Glutamatergic neuron (in vitro differentiated cells): ENCODE results near the gene MMS19. TPM values are rescaled to one million over a fixed set of nuclear protein-coding genes. Genes with fewer than 3 reads are reported as not detected.
"Not testable (repeated sequence)": the region's sequence is repeated elsewhere in the genome, so short reads cannot be mapped to it uniquely, and the experiment has no call there.

Source experiments
- DNase-seq: peaks from one replicate; pipeline ENCODE4 v3.0.0; 2022
- H3K27ac Mint-ChIP-seq: one replicate; pipeline ENCODE4 v1.8.0; 2020; ENCODE audit warnings: mild to moderate bottlenecking, mixed read lengths, inconsistent platforms; ENCODE audit not compliant: unreplicated experiment
- H3K27me3 Mint-ChIP-seq: one replicate; pipeline ENCODE4 v1.8.0; 2020; ENCODE audit warnings: mild to moderate bottlenecking, moderate library complexity, mixed read lengths, inconsistent platforms; ENCODE audit not compliant: unreplicated experiment
- H3K36me3 Mint-ChIP-seq: one replicate; pipeline ENCODE4 v1.8.0; 2020; ENCODE audit warnings: mild to moderate bottlenecking, mixed read lengths, inconsistent platforms; ENCODE audit not compliant: unreplicated experiment
- H3K4me1 Mint-ChIP-seq: one replicate; pipeline ENCODE4 v1.8.0; 2020; ENCODE audit warnings: mild to moderate bottlenecking, low read depth, mixed read lengths, inconsistent platforms; ENCODE audit not compliant: unreplicated experiment
- H3K4me3 Mint-ChIP-seq: one replicate; pipeline ENCODE4 v1.8.0; 2020; ENCODE audit warnings: mild to moderate bottlenecking, mixed read lengths, inconsistent platforms; ENCODE audit not compliant: unreplicated experiment
- H3K9me3 Mint-ChIP-seq: one replicate; pipeline ENCODE4 v1.8.0; 2020; ENCODE audit warnings: mild to moderate bottlenecking, moderate library complexity, mixed read lengths, inconsistent platforms; ENCODE audit not compliant: unreplicated experiment
- total RNA-seq: library from RNA; stranded (reverse); fragmentation: NEBNext Ultra II Directional; extraction: Animal tissue kit (Norgen Biotek cat#: 25700); gene quantifications from one replicate; pipeline ENCODE4 v1.2.1, GENCODE V29; 2021; ENCODE audit not compliant: unreplicated experiment
- TF ChIP-seq, protein P1 (sequence below): fragments of 200-600 bp; sonication (generic); IDR thresholded peaks from one replicate; pipeline ENCODE4 v1.5.0; 2021; ENCODE audit not compliant: partially characterized antibody, unreplicated experiment

The MMS19 gene
- total RNA-seq, 1 donor from 2014 or later, result 139 TPM

DNA sequence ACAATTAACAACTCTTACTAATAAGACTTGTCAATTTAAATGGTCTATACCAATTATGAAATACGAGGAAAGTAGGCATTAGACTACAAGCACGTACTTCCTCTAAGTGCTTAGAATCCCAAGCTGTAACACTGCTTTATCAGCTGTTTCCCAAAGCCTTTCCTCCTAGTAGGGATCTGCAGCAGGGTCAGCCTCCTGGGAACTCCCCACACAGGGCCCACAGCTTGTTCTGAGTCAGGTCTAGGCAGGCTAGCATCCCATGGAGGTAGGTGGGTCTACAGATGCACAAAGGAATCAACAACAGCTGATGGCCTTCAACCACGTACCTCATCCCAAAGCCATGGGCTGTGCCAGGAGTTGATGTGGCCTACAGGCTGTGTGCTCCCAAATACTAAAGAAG lies 14.7 kb downstream of the MMS19 start:
- H3K4me1 Mint-ChIP-seq, result peaks cover 4% of the 10 kb centered on the region
- no peaks in the 10 kb centered on the region for H3K27me3 Mint-ChIP-seq
- H3K36me3 Mint-ChIP-seq, result no peaks in the 10 kb centered on the region
- H3K27ac Mint-ChIP-seq, result no peak overlapping the region
- TF ChIP-seq, protein P1, sequence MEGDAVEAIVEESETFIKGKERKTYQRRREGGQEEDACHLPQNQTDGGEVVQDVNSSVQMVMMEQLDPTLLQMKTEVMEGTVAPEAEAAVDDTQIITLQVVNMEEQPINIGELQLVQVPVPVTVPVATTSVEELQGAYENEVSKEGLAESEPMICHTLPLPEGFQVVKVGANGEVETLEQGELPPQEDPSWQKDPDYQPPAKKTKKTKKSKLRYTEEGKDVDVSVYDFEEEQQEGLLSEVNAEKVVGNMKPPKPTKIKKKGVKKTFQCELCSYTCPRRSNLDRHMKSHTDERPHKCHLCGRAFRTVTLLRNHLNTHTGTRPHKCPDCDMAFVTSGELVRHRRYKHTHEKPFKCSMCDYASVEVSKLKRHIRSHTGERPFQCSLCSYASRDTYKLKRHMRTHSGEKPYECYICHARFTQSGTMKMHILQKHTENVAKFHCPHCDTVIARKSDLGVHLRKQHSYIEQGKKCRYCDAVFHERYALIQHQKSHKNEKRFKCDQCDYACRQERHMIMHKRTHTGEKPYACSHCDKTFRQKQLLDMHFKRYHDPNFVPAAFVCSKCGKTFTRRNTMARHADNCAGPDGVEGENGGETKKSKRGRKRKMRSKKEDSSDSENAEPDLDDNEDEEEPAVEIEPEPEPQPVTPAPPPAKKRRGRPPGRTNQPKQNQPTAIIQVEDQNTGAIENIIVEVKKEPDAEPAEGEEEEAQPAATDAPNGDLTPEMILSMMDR, result no peak
- H3K9me3 Mint-ChIP-seq, result no peaks in the 10 kb centered on the region
- no peak overlapping the region for H3K4me3 Mint-ChIP-seq
- DNase-seq, result no peak

DNA sequence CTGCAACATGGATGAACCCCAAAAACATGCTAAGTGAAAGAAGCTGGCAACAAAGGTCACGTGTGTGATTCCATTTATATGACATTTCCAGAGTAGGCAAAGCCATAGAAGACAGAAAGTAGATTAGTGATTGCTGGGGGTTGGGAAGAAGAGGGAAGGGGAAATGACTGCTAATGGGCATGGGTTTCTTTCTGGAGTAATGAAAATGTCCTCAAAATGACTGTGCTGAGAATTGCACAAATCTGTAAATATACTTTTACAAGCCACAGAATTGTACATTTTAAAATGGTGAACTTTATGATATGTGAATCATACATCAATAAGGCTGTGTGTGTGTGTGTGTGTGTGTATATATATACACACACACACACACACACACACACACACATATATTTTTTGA lies 15.8 kb downstream of the MMS19 start:
- H3K4me3 Mint-ChIP-seq, result peak overlapping the region; percentile 49
- no peaks in the 10 kb centered on the region for H3K36me3 Mint-ChIP-seq
- DNase-seq, result no peak
- TF ChIP-seq, protein P1, result no peak
- peaks cover 4% of the 10 kb centered on the region for H3K4me1 Mint-ChIP-seq
- no peaks in the 10 kb centered on the region for H3K27me3 Mint-ChIP-seq
- peak overlapping the region; percentile 2 for H3K27ac Mint-ChIP-seq
- H3K9me3 Mint-ChIP-seq, result no peaks in the 10 kb centered on the region

DNA sequence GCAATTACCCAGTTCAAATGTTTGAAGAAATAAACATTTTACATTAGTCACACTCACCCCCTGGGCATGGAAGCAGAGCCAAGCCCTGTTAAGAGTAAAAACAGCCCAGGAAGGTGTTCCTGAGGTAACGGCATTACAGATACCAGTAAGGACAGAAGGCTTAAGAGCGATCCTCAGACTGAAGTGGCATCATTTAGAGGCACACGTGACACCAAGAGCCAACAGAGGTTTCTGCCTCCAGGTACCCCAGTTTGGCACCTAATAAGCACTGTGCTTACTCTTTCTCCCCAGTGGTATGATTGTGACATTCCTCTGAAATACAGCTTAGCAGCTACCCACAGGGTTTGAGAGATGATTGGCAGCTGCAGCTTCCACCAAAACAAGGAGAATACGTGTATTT lies 17.2 kb downstream of the MMS19 start:
- TF ChIP-seq, protein P1, result no peak

DNA sequence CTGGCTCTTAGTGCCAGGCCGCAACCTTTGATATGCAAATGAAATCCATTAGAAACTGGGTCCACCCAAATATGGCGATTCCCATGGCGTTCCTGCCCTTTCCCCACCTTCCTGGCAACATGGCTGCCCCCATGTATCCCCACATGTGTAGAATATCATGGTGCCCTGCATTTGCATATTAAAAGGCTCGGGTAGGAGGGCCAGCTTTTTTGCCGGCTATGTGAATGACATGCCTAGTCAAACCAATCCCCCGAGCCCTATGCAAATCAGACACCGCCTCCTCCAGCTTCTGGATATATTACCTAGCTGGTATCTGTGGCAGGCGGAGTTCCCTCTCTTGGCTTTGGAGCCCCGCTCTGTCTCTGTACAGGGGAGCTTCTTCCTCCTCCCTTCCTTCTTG lies 18.3 kb downstream of the MMS19 start:
- H3K27ac Mint-ChIP-seq, result no peak overlapping the region
- H3K9me3 Mint-ChIP-seq, result no peaks in the 10 kb centered on the region
- peaks cover 4% of the 10 kb centered on the region for H3K4me1 Mint-ChIP-seq
- peak; percentile 24 for DNase-seq
- no peaks in the 10 kb centered on the region for H3K27me3 Mint-ChIP-seq
- TF ChIP-seq, protein P1, result no peak
- H3K4me3 Mint-ChIP-seq, result no peak overlapping the region
- peaks cover 3% of the 10 kb centered on the region for H3K36me3 Mint-ChIP-seq

More for the DNA sequence above, 17.2 kb downstream of the MMS19 start:
- H3K9me3 Mint-ChIP-seq, result no peaks in the 10 kb centered on the region
- no peak overlapping the region for H3K27ac Mint-ChIP-seq
- peaks cover 4% of the 10 kb centered on the region for H3K4me1 Mint-ChIP-seq
- no peaks in the 10 kb centered on the region for H3K27me3 Mint-ChIP-seq
- no peak overlapping the region for H3K4me3 Mint-ChIP-seq
- H3K36me3 Mint-ChIP-seq, result no peaks in the 10 kb centered on the region
- no peak for DNase-seq

DNA sequence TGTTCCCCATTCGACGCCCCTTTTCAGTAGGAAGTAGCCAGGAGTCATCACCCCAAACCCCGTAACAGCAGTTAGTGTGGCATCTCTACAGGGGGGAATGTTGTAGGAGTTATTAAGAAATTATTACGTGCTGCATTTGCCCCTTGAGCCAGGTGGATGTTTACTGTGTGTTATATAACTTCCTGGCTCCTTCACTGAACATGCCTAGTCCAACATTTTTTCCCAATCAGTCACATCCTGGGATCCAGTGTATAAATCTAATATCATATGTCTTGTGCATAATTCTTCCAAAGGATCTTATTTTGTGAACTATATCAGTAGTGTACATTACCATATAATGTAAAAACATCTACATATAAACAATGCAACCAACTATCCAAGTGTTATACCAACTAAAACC lies 18.8 kb downstream of the MMS19 start:
- not testable (repeated sequence) for DNase-seq, H3K4me1 Mint-ChIP-seq, H3K4me3 Mint-ChIP-seq, H3K9me3 Mint-ChIP-seq, H3K36me3 Mint-ChIP-seq, H3K27ac Mint-ChIP-seq, H3K27me3 Mint-ChIP-seq
